Kidney epithelial cell (primary cell): ENCODE results near the gene CD58. TPM values are rescaled to one million over a fixed set of nuclear protein-coding genes. Genes with fewer than 3 reads are reported as not detected.

Source experiments
- DNase-seq: peaks from one replicate; pipeline ENCODE4 v3.0.0-alpha.2; 2010; ENCODE audit warnings: low read depth
- H3K27me3 ChIP-seq: 2 replicates; pipeline ENCODE4 v1.6.0; 2011; ENCODE audit warnings: low read length; ENCODE audit not compliant: control insufficient read depth, insufficient read depth
- H3K36me3 ChIP-seq: 2 replicates; pipeline ENCODE4 v1.5.1; 2011; ENCODE audit warnings: low read length; ENCODE audit not compliant: control insufficient read depth, insufficient read depth
- H3K4me3 ChIP-seq: 2 replicates; pipeline ENCODE4 v1.5.1; 2011; ENCODE audit warnings: low read depth, mild to moderate bottlenecking, control low read depth, low read length
- total RNA-seq: library from RNA; depleted of rRNA; stranded (reverse); fragments of >200 nt; gene quantifications from 2 replicates; pipeline ENCODE4 v1.2.3, GENCODE V29; 2015
- TF ChIP-seq, protein P1 (sequence below): IDR thresholded peaks from 2 replicates; pipeline ENCODE4 v1.5.1; 2011; ENCODE audit warnings: mild to moderate bottlenecking, moderate library complexity, low read length, control low read depth, inconsistent platforms; ENCODE audit not compliant: insufficient read depth, poor library complexity, severe bottlenecking

Gene CD58
- total RNA-seq, 1 donor from 2014 or later = 25.4 TPM

DNA sequence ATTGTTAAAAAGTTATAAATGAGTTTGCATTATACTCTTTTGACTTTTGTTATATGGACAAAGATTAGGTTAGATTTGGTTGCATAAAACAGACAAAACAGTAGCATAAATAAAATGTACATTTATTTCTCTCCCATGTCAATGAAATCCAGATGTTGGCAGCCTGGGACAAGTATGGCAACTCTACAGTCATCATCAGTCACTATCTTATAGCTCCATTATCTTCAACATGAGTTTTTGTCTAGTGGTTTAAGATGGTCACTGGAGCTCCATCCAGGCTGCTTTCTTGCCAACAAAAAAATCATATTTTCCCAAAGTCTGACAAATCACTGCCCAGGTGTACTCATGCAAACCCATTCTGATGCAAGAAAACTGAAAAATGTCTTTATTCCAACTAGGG lies 83.8 kb downstream of the CD58 start:
- H3K27me3 ChIP-seq = no peaks in the 10 kb centered on the region
- H3K4me3 ChIP-seq = no peak overlapping the region
- TF ChIP-seq, protein P1, sequence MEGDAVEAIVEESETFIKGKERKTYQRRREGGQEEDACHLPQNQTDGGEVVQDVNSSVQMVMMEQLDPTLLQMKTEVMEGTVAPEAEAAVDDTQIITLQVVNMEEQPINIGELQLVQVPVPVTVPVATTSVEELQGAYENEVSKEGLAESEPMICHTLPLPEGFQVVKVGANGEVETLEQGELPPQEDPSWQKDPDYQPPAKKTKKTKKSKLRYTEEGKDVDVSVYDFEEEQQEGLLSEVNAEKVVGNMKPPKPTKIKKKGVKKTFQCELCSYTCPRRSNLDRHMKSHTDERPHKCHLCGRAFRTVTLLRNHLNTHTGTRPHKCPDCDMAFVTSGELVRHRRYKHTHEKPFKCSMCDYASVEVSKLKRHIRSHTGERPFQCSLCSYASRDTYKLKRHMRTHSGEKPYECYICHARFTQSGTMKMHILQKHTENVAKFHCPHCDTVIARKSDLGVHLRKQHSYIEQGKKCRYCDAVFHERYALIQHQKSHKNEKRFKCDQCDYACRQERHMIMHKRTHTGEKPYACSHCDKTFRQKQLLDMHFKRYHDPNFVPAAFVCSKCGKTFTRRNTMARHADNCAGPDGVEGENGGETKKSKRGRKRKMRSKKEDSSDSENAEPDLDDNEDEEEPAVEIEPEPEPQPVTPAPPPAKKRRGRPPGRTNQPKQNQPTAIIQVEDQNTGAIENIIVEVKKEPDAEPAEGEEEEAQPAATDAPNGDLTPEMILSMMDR = no peak
- no peak for DNase-seq
- no peaks in the 10 kb centered on the region for H3K36me3 ChIP-seq

DNA sequence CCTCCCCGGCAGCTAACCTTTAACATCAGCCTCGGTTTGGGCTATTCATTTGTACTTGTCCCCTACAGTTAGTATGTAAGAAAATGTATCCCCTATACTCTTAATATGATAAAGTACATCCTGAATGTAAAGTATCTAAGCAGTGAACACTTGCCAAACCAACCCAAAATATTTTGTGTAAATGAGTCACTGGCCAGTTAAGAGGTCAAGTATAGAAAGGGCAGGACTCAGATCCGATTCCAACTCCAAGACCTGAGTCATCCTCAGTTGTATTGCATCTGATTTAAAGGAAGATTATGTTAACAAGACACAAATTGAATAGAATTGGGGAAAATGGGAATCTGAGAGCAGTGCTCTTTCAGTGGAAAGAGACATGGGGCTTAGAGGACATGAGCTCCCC lies 84.4 kb downstream of the CD58 start:
- TF ChIP-seq, protein P1 = no peak
- H3K27me3 ChIP-seq = no peaks in the 10 kb centered on the region
- no peak for DNase-seq
- H3K4me3 ChIP-seq = no peak overlapping the region
- no peaks in the 10 kb centered on the region for H3K36me3 ChIP-seq

DNA sequence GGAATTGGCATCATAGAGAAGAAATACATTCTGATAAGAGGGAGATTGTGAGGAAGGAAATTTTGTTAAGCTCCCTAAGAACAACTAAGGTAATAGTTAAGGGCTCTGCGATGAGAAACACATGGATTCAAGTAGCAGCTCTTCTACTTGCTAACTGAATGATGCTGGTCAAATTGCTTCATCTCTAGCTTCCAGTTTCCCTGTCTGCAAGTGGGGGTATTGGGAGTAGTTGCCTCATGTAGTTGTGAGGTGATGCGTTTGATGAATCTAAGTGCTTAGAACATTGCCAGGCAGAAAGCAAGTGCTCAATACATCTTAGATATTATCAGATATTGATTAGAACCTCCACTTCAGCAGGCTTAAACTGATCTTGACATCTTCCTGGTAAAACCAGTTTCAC lies 84.8 kb downstream of the CD58 start:
- Histone ChIP-seq H3K4me3 (no peak overlapping the region), H3K27me3 (no peaks in the 10 kb centered on the region), H3K36me3 (no peaks in the 10 kb centered on the region)
- TF ChIP-seq, protein P1 = no peak
- no peak for DNase-seq

DNA sequence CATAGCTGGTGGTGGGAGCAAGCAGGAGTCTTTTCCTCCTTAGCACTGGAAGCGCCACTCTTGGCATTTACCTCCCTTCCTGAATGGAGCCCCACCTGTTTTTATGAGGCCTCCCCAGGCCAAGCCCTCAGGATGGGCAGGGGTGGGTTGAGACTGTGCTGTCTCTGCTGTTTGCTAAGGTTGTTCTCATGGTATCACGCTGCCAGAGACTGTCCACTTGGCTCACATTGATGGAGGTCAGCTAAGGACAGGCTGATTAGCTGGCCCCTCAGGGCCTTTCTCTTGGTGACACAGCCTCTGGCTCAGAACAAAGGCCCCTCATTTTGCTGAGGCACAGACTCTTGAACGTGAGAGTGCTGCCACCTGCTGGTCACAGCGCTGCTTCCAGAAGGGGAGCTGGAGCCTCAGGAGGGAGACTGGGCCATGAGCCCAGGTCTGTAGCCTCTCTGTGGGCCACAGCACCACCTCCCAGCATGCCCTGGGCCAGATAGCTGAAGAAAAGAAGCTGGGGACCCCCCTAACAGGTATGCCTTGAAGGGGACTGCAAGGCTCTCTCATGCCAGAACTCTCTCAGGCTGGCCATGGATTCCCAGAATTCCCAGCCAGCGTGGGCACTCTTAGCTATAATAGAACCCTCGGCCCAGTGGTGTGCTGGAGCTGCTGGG lies 85.6 kb downstream of the CD58 start:
- no peak for DNase-seq
- no peaks in the 10 kb centered on the region for H3K27me3 ChIP-seq
- TF ChIP-seq, protein P1 = peak; percentile 87
- no peak overlapping the region for H3K4me3 ChIP-seq
- H3K36me3 ChIP-seq = no peaks in the 10 kb centered on the region

DNA sequence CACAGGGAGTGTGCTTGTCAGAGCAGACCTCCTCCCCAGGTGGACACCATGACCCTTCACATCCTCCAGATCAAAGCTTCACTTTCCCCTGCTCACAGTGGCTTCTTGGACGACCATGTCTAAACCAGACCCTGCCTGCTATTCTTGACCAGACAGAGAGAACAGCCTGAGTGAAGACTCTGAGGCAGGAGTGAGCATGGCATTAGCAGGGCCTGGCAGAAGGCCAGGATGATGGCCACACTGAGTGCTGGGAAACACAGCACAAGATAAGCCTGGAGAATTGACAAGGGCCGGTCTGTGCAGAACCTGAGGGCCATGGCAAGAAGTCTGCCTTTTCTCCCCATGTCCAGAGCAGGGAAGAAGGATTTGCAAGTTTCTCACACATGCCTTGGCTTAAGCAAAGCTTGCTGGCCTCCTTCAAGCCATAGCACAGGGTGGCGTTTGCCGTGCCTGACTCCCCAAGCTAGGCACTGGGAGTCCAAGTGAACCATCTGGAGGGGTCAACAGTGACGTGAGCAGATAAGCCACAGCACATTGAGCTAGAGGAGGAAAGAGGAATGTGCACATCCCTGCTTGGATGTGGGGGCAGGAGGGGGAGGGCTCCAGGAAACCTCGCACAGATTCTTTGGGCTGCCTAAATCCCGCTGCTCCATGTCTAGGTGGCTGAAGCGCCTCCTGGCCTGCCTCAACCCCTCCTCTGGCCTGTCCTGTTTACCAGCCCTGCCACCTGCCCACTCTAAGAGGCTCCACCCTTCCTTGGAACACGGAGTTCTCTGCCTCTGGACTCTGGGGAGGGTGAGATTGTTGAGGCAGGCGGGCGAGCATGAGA lies 87.1 kb downstream of the CD58 start:
- TF ChIP-seq, protein P1 = no peak
- H3K4me3 ChIP-seq = no peak overlapping the region
- H3K27me3 ChIP-seq = no peaks in the 10 kb centered on the region
- DNase-seq = no peak
- H3K36me3 ChIP-seq = no peaks in the 10 kb centered on the region

DNA sequence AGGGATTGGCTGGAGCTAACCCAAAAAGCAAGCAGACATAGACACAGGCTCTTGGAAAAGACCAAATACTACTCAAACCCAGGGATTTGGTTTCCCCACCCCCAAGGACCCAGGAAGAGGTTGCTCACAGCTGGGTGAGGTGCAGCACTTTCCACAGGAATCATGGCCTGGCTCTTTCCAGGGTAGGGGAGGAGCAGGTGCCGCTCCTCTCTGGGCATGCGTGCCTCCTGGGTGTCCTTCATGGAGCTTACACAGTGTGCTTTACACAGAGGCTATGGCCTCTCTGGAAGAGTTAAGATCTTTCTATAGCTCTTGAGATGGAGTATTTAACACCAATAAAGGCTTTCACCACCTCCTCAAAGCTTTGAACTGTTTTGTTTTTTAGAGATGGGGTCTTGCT lies 88.3 kb downstream of the CD58 start:
- Histone ChIP-seq H3K27me3 (no peaks in the 10 kb centered on the region), H3K4me3 (no peak overlapping the region), H3K36me3 (no peaks in the 10 kb centered on the region)
- no peak for DNase-seq
- TF ChIP-seq, protein P1 = no peak
